Measurements from ENCODE around the gene FRY. TPM values are rescaled to one million over a fixed set of nuclear protein-coding genes. Genes with fewer than 3 reads are reported as not detected.

FRY gene
- total and polyA plus RNA-seq, 2 of the 13 experiments (the other 11 are each of a cell fraction or from before 2014, with no cell fraction given) = 8.2 to 13.1 TPM

- H3K9ac ChIP-seq (ENCODE audit: insufficient read depth, low read depth, low read length) = no peak overlapping the region
- no peak overlapping the region for H3K27ac ChIP-seq (ENCODE audit: extremely low read length, insufficient read depth, low read length)
- TF ChIP-seq PRDM15 (CRISPR knock-in tag; IDR thresholded peaks at IDR 0.05) = no peak
- no peak for TF ChIP-seq PHB2 (IDR thresholded peaks at IDR 0.05; ENCODE audit: partially characterized antibody)
- no peak for TF ChIP-seq MZF1 (CRISPR knock-in tag; IDR thresholded peaks at IDR 0.05; ENCODE audit: borderline replicate concordance)
- no peak for TF ChIP-seq FOXP4 (CRISPR knock-in tag; IDR thresholded peaks at IDR 0.05)
- TF ChIP-seq MATR3 (CRISPR knock-in tag; IDR thresholded peaks at IDR 0.05) = no peak
- TF ChIP-seq ZNF496 (CRISPR knock-in tag; IDR thresholded peaks at IDR 0.05; ENCODE audit: insufficient replicate concordance) = no peak
- TF ChIP-seq NFRKB (IDR thresholded peaks at IDR 0.05) = no peak
- TF ChIP-seq ZNF607 (CRISPR knock-in tag; IDR thresholded peaks at IDR 0.05; ENCODE audit: borderline replicate concordance) = no peak
- no peak for TF ChIP-seq ZBTB39 (CRISPR knock-in tag; IDR thresholded peaks at IDR 0.05)
- no peak for TF ChIP-seq SPEN (CRISPR knock-in tag; IDR thresholded peaks at IDR 0.05; ENCODE audit: low read depth)
- no peak for TF ChIP-seq E2F5 (CRISPR knock-in tag; conservative IDR thresholded peaks at IDR 0.05)
- TF ChIP-seq MYNN (CRISPR knock-in tag; IDR thresholded peaks at IDR 0.05; ENCODE audit: low read depth) = no peak
- no peak for TF ChIP-seq DMAP1 (CRISPR knock-in tag; IDR thresholded peaks at IDR 0.05)
- TF ChIP-seq KAT7 (CRISPR knock-in tag; IDR thresholded peaks at IDR 0.05; ENCODE audit: borderline replicate concordance) = no peak
- H3K27me3 ChIP-seq (ENCODE audit: control insufficient read depth in 1 of 2, insufficient read depth in 2 of 2, low read length in 2 of 2) = no peaks in the 10 kb centered on the region
- no peaks in the 10 kb centered on the region for H3K36me3 ChIP-seq (replicated peaks in 1 of 2; ENCODE audit: control insufficient read depth in 1 of 2, insufficient read depth in 2 of 2, low read length in 2 of 2)
- WGBS (ENCODE audit: low lambda C conversion rate) = 90% methylated on average over 4 of the region's 4 CpGs
- peaks cover 45% of the 10 kb centered on the region for H3K4me1 ChIP-seq (ENCODE audit: insufficient read depth, low read length)
- no peaks in the 10 kb centered on the region for H3K9me3 ChIP-seq (ENCODE audit: low read length)
- no TSS peak for BruUV-seq (replicated peaks)
- H3K79me2 ChIP-seq (ENCODE audit: insufficient read depth, low read length) = peaks cover 12% of the 10 kb centered on the region
- H3K4me3 ChIP-seq (replicated peaks in 1 of 3; ENCODE audit: insufficient read depth in 1 of 3, low read depth in 2 of 3, low read length in 3 of 3) = no peak overlapping the region
- ATAC-seq = no peak
- CTCF ChIA-PET (ENCODE audit: low intra/inter-chr PET ratio, low total read pairs) = no interaction called here
- FAIRE-seq = no peak
- H4K20me1 ChIP-seq (ENCODE audit: insufficient read depth, low read length) = no peaks in the 10 kb centered on the region
- no peak overlapping the region for H2AFZ ChIP-seq (ENCODE audit: low read length)
- POLR2A ChIA-PET = interaction anchor here (0.9 kb wide), 1 partner anchor 20 kb away, joined by 4 read pairs; no protein-coding TSS in a partner anchor
- H3K4me2 ChIP-seq (ENCODE audit: low read depth, low read length) = no peak overlapping the region
- no peak for DNase-seq (ENCODE audit: low spot score)
- intact Hi-C loops (cut with micrococcal nuclease; ENCODE audit: unreplicated experiment) = no loop called here
- in situ Hi-C loops (cut with HindIII; ENCODE audit: extremely low pct_ligation_motif_present, low pct_unique_long_range_greater_than_20kb) = no loop called here
Observed at GRCh38 chr13:32051156-32051555, 19.6 kb downstream of the FRY start.

All from HepG2 (cell line).